ENCODE data around the gene S100A13.
"Not testable (repeated sequence)": the region's sequence is repeated elsewhere in the genome, so short reads cannot be mapped to it uniquely, and the experiment has no call there.

The S100A13 gene

DNA sequence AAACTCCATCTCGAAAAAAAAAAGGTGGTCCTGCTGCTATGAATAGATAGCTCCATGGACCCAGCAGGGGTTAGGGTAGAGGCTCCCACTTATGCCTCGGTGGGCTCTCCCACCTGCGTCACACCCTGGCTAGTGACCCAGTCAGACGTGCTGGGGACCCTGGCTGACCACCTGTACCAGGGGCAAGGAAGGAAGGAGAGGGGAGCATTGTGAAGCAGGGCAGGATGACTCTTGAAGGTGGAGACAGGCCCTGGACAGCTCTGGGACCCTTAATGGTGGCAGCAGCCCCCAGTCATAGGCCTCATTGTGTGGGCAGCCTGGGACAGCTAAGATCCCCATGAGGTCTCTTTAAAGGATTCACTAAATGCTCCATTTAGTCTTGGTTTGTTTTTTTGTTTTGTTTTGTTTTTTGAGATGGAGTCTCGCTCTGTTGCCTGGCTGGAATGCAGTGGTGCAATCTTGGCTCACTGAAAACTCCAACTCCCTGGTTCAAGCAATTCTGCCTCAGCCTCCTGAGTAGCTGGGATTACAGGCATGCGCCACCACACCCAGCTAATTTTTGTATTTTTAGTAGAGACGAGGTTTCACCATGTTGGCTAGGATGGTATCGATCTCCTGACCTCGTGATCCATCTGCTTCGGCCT lies 20.8 kb upstream of the S100A13 start:
- DNase-seq, result no peak

DNA sequence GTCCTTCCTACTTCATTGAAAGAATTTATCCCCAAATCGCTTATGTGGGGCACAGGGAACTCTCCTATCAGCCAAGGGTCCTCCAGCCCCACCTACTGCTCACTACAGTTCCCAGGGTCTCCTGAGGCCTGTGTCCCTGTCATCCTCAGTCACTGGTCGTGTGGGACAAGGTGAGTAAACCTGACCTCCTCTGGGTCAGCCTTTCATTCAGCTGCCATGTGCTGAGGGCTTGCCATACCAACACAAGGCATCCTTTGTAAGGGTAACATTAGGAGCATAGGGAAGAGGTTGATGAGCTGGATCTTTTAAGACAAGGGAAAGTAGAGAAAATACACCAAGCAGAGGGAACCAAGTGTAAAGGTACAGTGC lies 20.0 kb upstream of the S100A13 start:
- DNase-seq, result no peak

DNA sequence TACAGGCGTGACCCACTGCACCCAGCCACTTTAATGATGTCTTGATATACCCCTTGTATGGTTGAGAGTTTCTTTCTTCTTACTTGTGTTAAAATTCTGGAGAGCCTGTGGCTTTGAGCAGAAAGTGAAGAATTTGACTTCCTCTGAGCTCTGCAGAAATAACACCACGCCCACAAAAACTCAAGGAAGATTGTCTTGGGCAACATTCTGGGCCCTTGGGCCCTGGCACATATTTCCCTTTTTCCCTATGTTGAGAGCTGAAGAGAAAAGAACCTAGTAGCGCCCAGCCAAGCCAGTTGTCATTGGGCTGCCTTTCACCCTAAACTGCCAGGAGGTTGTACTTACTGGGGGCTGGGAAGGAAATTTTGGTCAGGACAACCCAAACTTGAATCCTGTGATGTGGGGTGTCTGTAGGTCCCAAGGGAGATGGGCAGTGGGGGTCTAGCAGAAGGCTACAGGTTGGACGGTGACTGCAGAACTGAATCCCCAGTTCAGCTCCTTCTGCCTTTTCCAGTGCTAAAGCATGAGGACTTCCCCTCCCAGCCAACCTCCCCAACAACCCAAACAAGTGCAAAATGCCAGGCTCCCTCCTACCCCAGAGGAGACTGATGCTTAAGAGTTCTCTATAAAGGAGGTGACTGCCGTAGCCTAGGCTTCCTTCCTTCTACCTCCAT lies 19.5 kb upstream of the S100A13 start:
- DNase-seq, result no peak

DNA sequence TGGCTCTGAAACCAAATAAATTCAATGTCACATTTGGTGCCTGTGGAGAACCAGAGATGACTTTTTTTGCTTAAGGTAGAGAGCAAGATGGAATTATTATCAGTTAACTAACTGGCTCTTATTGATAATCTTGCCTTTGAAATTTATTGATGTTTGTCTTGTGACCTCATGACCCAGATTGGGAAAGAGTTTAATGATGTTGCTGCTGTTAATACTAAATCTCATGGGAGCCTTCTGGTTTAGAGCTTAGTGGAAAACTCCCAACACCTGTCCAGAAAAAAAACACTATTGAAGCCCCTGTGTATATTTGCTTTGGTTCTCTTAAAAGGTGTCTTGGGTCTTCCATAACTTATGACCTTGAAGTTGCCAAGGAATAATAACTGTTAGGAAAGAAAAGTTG lies 16.5 kb upstream of the S100A13 start:
- no peak for DNase-seq

DNA sequence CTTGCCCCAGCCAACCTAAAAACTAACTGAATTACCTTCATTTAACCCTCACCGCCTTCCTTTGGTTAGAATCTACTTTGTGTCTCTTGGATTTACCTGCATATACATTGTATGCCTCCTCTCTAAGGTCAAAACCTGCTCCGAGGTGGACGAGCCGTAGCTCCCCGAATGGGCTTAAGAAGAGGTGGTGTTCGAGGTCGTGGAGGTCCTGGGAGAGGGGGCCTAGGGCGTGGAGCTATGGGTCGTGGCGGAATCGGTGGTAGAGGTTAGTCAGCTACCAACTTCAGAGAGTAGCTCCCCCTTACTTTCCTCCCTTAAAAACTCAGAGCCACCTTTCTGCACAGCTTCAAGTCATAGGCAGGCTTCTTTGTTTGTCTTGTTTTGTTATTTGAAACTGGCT lies 15.8 kb upstream of the S100A13 start:
- no peak for DNase-seq

DNA sequence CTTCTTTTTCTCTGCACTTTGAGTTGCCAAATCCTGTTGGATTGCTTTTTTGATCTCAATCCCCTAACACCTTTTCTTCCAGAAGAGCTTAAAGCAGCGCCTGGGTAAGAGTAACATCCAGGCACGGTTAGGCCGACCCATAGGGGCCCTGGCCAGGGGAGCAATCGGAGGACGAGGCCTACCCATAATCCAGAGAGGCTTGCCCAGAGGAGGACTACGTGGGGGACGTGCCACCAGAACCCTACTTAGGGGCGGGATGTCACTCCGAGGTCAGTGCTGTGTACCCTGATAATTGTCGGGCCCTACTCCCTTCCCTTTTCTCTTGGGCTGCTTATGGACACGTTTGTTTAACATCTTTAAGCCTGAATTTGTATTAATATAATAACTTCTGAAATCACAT lies 14.9 kb upstream of the S100A13 start:
- no peak for DNase-seq

DNA sequence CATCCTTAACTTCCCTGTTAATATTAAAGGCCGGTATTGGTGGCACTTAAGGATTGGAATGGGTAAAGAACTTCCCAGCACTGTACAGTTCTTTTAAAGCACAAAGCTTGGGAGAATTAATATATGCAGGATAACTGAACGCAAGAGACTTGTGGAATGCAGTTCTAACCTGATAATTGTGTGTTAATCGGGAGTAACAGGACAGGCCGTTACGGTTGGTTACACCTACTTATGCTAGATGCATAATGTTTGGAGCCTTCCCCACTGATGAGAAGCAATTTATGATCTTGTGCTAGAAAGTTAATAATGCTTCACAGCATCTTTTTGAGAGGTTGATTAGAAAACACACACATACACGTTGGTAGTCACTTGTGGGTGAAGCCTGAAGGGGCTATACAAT lies 13.6 kb upstream of the S100A13 start:
- no peak for DNase-seq

DNA sequence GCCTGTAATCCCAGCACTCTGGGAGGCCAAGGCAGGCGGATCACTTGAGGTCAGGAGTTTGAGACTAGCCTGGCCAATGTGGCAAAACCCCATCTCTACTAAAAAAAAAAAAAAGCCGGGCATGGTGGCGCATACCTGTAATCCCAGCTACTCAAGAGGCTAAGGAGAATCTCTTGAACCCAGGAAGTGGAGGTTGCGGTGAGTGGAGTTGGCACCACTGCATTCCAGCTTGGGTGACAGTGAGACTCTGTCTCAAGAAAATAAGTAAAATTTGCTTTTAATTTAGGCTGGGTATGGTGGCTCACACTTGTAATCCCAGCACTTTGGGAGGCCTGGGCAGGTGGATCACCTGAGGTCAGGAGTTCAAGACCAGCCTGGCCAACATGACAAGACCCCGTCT lies 12.9 kb upstream of the S100A13 start:
- not testable (repeated sequence) for DNase-seq

DNA sequence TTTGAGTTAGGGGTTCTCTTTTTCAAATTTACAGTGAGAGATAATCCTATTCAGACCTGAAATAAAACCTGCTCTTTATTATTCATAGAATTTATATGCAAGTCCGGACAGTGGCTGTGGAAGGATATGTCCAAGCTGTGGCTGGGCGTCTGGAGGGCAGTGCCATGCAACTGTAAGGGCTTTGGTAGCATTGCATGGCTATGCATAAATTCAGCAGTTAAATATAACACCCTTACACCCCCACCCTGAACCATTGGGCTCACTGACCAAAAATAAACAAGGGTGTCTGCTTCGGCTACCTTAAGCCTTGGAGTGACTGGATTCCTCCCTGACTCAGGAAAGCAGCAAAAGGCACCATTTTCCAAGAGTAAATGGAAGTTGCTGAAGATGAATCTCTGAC lies 12.0 kb upstream of the S100A13 start:
- DNase-seq, result no peak

DNA sequence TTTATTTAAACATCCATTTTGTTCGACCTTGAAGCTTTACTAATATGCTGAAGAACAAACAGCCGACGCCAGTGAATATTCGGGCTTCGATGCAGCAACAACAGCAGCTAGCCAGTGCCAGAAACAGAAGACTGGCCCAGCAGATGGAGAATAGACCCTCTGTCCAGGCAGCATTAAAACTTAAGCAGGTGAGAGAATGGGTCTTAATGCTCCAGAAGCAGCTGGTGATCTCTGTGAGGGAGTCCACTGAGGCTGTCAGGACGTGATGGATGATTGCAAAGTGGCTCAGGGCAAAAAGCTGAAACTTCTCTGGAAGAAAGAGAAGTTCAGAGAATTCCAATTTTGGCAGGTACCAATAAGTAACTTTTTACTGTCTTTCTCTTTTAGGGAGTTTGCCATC lies 11.0 kb upstream of the S100A13 start:
- no peak for DNase-seq

DNA sequence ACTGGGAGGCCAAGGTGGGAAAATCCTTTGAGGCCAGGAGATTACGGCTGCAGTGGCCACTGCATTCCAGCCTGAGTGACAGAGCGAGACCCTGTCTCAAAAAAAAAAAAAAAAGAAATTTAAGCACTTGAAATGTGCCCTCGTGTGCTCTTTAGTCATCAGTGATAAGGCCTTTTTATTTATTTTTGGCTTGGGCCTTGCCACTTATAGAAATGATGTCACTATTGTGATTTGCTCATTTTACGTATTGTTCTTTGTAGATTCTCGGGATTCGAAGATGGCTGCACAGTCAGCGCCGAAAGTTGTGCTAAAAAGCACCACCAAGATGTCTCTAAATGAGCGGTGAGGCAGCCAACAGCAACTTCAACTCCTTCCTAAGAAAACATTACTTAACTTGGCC lies 9.0 kb upstream of the S100A13 start:
- DNase-seq, result no peak

DNA sequence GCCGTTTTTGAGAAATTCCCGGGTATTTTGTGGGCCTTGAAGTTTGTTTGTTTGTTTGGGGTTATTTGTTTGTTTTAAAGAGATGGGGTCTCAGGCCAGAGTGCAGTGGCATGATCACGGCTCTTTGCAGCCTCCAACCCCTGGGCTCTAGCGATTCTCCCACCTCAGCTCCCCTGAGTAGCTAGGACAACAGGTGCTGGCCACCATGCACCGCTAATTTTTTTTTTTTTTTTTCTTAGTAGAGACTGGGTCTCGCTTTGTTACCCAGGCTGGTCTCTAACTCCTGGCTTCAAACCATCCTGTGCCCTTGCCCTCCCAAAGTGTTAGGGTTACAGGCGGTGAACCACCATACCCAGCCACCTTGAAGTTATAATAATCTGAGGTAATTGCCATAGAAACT lies 8.6 kb upstream of the S100A13 start:
- no peak for DNase-seq

DNA sequence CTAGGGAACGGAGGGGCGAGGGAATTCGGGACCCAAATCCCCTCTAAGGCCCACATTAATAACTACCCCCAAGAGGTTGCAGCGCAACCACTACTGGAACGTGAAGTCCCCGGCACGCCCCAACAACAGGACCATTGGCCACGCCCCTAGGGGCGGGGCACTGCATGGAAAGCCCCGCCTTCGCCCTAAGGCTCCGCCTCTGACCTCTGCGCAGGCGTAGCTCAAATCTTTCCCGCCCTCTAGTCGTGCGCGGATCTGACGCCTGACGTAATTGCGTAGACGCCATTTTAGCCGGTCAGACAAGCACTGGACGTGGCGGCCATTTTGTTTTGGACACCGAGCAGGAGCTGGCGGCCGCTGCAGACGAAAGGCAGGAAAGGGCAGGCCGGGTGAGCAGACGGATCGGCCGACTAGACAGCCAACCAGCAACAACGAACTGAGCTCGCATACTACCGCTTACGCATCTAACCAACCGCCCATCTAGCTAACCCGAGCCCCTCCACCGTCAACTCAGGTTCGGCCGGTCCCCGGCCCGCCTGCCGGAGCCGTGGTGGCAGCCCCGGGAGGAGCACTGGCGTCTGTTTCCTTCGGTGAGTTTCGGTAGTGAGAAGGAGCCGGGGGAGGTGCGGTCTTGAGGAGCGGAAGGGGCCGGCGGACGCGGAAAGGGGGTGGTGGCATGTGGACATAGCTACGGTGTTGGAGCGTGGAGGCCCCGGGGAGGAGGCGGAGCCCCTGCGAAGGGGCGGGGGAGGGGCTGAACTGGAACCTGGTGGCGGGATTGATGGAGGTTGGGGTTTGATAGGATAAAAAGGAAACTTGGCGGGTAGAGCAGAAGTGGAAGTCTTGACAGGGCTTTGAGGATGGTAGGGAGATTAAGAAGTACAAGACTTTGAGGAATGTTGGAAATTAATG lies 6.7 kb upstream of the S100A13 start, which contains the start of gene CHTOP:
TSS of gene CHTOP (plus strand) at position 313 of the 912 bp plus-strand sequence. CDS start 2,523 bp downstream, outside the sequence.
- DNase-seq, result peak; percentile 97

DNA sequence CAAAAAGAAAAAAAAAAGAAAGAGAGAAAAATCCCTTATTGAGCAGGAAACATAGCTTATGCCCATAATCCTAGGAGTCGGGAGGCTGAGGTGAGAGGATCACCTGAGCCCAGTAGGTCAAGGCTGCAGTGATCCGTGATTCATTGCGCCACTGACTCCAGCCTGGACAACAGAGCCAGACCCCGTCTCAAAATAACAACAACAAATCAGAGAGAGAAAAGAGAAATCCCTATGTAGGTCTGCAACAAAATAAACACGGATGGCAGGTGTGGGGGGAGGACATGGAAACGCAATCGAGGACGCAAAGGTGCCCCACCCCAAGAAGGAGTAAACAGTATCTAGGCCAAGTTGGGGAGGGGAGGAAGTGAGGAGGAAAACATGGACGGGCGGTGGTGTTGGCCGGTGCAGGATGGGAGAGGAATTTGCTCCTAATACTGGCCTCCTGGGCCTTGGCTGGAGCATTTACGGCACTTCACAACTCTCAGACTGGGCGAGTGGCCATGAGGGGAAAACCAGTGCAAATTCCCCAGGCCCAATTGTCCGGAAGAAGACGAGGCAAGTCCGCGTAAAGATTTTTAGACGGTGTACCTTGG lies 6.0 kb upstream of the S100A13 start:
- DNase-seq, result no peak

DNA sequence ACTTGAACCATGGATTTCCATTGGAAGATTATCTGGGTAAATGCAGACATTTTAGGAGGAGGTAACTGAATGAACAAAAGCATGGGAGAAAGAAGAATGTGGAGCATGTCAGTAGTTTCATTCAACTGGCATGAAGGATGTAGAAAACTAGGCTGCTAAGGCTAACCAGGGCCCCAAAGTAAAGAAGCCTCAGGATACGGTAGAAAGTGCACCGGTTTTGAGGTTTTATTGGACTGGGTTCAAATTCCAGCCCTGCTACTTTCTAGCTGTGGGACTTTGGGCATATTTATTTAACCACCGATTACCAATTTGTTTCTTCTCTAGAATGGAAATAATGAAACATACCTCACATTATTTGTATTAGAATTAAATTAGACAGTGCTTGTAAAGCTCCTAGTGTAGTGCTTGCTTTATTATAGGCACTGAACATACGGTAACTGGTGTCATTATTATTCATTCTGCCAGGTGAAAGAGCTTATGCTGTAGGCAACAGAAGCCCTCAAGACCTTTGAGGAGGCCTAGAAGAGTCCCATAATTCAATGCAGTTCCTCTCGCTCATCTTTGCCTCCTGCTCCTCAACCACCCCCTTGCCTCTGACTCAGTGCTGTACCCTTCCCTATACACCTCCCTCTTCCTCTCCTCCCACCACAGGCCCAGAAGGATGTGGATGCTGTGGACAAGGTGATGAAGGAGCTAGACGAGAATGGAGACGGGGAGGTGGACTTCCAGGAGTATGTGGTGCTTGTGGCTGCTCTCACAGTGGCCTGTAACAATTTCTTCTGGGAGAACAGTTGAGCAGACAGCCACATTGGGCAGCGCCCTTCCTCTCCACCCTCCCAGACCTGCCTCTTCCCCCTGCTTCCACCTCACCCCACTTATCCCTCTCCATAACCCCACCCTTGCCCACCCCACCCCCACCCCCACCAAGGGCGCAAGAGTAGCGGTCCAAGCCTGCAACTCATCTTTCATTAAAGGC lies 4.0 kb upstream of the S100A13 start:
- DNase-seq, result no peak

DNA sequence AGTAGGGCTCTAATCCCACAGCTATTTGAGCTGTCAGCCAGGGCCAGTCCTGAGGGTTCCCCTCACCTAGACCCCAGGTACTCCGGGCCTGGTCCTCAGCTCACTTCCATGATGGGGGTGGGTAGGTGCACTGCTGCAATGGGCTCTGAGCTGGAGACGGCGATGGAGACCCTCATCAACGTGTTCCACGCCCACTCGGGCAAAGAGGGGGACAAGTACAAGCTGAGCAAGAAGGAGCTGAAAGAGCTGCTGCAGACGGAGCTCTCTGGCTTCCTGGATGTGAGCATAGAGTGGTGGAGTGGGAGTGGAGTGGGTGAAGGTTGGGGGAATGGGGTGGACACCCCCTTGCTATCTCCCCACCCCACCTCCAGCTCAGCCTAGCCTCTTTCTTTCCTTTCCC lies 3.1 kb upstream of the S100A13 start:
- DNase-seq, result no peak

DNA sequence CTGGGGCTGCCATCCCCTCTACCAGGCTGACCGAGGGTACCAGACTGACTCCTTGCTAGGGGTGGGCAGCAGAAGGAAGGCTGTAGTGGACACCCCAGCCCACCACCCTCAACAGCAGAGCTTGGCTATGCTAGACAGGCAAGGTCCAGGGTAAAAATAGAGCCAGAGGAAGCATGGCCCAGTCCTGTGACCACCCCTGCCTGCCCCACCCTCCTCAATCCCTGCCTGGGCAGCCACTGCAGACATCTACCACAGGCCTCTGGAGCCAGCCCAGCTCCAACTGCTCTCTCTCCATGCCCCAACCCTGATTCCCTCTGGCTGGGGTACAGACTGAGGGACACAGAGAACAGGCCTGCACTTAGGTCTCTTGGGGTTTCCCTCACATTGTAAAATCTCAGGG lies 2.7 kb upstream of the S100A13 start:
- DNase-seq, result no peak

DNA sequence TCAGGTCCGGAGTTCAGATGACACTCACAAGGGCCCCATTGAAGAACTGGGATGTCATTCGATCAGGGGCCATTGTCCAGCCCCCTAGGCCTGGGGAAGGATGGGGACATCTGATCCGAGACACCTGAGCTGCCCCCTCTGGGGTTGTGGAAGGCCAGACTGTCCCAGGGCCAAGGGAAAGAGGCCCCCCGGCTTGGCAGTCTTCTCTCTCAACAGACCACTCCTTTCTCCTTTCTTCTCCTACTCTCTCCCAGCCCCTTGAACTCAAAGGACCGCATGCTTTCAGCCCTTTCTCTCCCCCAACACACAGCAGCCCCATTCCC lies 2.0 kb upstream of the S100A13 start:
- DNase-seq, result no peak

DNA sequence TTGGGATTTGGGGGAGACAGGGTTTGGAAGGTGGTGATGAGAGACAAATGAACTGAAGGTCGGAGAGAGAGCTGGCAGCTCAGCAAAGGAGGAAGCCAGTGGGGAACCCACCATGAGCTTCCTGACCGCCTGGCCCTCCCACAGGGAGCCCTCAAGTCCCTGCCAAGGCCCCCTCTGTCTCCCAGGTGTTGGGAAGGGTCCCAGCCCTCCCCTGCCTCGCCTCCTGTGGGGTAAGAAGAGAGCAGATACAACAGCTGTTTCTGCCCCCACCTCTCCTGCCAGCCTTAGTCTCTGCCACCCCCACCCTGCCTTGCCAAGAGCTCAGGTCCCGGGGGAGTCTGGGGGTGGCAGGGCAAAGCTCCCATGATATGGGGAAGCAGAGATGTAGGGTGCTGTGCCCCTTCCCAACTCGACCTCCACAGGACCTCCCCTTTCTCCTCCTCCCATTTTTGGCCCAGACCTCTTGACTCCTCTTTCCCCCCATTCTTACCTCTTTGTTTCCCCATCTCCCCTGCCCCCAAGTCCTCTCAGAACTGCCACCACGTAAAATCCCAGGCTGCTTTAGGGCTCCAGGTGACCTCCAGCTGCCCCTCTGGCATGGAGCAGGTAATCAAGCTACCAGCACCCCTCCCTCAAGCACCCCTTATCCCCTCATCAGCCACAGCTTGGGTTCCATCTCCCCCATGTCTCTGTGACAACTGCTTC lies 1.5 kb upstream of the S100A13 start:
- no peak for DNase-seq

DNA sequence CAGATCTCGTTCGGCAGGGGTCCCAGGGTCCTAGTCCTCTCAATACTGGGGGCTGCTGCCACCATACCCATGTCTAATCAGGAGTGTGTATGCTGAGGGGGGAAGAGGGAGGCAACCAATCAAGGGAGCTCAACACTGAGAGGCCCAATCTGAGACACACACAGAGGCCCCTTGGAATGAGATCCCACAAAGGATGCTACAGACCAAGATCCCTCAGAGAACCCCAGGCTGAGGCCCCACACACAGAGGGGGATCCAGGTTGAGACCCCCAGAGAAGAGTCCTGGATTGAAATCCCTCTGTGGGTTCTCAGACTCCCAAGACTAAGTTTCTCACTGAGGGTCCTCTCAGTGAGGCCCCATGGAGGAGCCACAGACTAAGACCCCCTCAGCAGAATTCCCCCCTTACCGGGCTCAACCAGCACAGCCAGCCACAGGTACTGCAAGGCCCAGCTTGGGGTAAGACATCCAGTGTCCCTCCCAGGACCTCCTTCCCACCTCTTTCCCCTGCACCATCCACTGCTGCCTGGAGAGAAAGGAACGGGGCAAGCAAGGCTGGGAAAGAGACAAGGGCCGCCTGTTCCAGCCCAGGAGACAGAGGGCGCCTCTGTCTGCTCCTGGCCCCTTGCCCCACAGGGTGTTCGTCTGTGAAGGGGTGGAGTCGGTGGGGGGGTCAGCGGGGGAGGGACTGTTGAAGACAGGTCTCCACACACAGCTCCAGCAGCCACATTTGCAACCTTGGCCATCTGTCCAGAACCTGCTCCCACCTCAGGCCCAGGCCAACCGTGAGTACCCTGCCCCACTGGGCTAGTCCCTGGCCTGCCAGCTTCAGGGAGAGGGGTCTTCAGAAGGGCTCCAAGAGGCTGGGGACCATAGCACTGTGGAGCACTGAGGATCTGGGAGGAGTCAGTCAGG lies 666 bp upstream of the S100A13 start, which contains the start of gene S100A1:
TSS of gene S100A1 (plus strand) at position 720 of the 912 bp plus-strand sequence. CDS start 2,088 bp downstream, outside the sequence.
- DNase-seq, result no peak

Measured in central memory CD4-positive, alpha-beta T cell (primary cell).